ENCODE results near the gene FRMD3.

FRMD3 gene

GRCh38 chr9:83218411-83219090 is 319.6 kb downstream of the FRMD3 start:
- no peak for DNase-seq

DNA sequence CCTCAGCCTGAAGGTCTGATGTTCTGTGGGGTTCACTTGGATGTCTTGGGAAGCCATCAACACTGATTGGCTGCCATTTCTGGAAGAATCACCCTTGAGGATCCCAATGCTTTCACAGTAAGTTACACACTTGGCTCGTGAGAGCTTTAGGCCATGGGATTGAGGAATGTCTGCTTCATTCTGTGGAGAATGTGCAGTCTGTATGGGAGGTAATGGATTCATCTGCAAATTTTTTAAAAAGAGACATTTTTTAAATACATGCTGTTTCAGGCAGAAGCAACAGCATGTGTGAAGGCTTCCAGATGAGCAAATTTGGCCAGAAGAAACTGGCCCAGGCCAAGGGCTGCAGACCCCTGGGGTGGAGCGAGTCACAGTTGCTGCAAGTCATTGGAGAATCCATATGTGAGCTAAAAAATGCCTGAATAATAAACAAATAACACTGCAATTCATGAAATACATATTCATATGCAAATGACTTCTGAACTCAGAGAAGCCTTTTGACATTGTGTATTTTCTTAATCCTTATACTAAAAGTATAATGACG is 328.9 kb downstream of the FRMD3 start:
- DNase-seq, result no peak

DNA sequence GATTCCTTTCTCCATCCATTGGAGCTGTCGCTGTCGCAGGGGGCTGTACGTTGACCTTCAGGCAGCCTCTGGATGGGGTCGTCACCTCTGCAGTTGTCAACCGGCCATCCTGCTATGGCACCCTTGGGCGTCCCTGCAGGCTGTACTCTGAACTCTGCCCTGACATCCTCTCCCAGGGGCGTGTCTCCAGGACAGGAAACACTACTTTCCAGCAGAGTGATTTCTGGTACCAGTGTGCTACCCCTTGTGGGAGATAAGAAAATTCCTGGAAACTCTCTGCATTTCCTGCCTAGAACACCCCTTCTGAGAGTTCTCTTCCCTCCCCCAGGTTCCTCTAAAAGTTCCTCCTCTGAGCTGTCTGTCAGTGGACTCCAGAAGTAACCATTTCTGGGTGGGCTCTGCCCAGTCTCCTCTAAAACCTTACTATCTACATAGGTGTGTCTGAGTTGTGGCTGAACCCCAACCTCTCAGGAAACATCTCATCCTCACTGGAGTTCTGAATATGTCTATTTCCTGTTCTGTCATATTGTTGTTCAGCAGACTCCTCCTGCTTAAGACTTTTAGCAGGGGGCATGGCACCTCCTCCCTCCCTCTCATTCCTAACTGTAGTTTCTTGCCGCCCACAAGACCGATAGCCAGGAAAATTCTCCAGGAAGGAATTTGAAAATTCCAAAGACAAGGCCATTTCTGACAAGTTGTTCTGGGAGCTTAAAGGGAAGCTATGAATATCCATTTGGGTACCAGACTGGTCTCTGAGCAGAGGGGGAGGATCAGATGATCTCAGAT is 329.9 kb downstream of the FRMD3 start:
- no peak for DNase-seq

DNA sequence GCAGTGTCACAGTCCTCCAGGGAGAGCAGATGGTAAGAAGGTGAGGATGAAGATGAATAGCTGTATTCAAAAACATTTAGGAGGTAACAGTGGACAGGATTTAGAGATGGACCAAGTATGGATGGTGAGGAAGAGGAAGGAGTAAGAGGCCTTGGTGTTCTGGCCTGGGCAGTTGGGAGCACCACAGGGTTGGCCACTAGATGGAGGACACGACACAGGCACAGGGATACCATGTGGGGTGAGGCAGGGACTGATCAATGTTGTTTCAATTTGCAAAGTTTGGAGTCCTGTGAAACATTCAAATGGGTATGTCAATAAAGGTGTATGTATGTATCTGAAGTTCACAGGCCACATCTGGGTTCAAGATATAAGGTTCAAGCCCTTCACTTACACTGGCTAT is 334.2 kb downstream of the FRMD3 start:
- DNase-seq, result no peak

GRCh38 chr9:83200531-83200930 is 337.7 kb downstream of the FRMD3 start:
- DNase-seq, result no peak

DNA sequence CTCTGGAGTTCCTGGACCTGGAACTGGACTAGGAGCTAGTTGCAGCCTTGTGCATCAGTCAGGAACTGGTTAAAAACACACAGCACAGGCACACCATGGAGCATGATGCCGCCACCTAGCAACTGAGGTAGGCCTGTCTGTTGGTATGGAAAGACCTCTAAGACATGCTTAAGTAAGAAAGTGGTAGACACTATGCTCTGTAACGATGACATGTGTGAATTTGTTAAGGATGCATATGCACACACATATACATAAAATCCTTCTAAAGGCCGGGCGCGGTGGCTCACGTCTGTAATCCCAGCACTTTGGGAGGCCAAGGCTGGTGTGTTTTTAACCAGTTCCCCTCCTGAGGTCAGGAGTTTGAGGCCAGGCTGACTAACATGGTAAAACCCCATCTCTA is 338.4 kb downstream of the FRMD3 start:
- no peak for DNase-seq

GRCh38 chr9:83199240-83199639 is 339.0 kb downstream of the FRMD3 start:
- no peak for DNase-seq

GRCh38 chr9:83198371-83198770 is 339.8 kb downstream of the FRMD3 start:
- DNase-seq, result no peak

GRCh38 chr9:83197591-83197990 is 340.6 kb downstream of the FRMD3 start:
- DNase-seq, result no peak

DNA sequence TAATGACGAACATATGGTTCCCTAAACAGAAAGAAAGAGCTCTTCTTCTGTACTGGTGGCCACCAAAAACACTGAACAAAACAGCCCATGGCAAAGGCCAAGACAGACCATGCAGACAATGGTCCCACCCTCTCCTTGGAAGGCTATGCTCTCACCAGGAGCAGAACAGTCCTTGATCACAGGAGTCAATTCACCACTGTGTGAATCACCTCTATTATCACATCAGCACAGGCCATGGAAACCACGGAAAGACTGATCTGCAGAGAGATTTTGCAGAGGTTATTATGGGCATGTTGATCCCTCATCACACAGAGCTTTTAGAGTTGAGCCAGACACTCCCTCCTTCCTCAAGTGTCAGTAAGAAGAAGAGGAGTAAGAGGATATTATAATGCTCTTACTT is 341.3 kb downstream of the FRMD3 start:
- DNase-seq, result no peak
